ENCODE data around the gene MYO1C. TPM values are rescaled to one million over a fixed set of nuclear protein-coding genes. Genes with fewer than 3 reads are reported as not detected.
"Not testable (repeated sequence)": the region's sequence is repeated elsewhere in the genome, so short reads cannot be mapped to it uniquely, and the experiment has no call there.

The MYO1C gene
- total RNA-seq, 1 donor from 2014 or later, result 211 TPM

GRCh38 chr17:1423456-1424135, 68.9 kb downstream of the MYO1C start:
- no peak for DNase-seq (ENCODE audit: low read depth, low spot score)

GRCh38 chr17:1422885-1423284, 69.6 kb downstream of the MYO1C start:
- peak; percentile 90 for DNase-seq (ENCODE audit: low read depth, low spot score)

- DNase-seq (ENCODE audit: low read depth, low spot score), result no peak
These were observed 71.0 kb downstream of the MYO1C start for GRCh38 chr17:1421470-1421869.

- no peak for DNase-seq (ENCODE audit: low read depth, low spot score)
These were observed 71.5 kb downstream of the MYO1C start for GRCh38 chr17:1420981-1421380.

GRCh38 chr17:1420163-1420562, 72.3 kb downstream of the MYO1C start:
- no peak for DNase-seq (ENCODE audit: low read depth, low spot score)

GRCh38 chr17:1418476-1418875, 74.0 kb downstream of the MYO1C start:
- DNase-seq (ENCODE audit: low read depth, low spot score), result not testable (repeated sequence)

- no peak for DNase-seq (ENCODE audit: low read depth, low spot score)
These were observed 76.1 kb downstream of the MYO1C start for GRCh38 chr17:1416414-1416813.

- no peak for DNase-seq (ENCODE audit: low read depth, low spot score)
These were observed 77.9 kb downstream of the MYO1C start for GRCh38 chr17:1414634-1415033.

Other genes starting within 250 kb of the MYO1C start
- gene BHLHA9, start 222.2 kb downstream of the MYO1C start, total RNA-seq, result not detected in 2 replicates
- gene TRARG1, start 213.0 kb downstream of the MYO1C start, total RNA-seq, result not detected in 2 replicates
- 487 and 687 TPM in 2 replicates for gene YWHAE, start 92.5 kb downstream of the MYO1C start, total RNA-seq
- 158 and 171 TPM in 2 replicates for gene CRK, start 36.5 kb downstream of the MYO1C start, total RNA-seq
- 51.5 and 54.3 TPM in 2 replicates for gene INPP5K, start 23.9 kb upstream of the MYO1C start, total RNA-seq
- gene PITPNA, start 70.1 kb upstream of the MYO1C start, total RNA-seq, result 27.7 and 33.6 TPM in 2 replicates
- 24.5 and 29.5 TPM in 2 replicates for gene SLC43A2, start 136.1 kb upstream of the MYO1C start, total RNA-seq
- gene SCARF1, start 153.0 kb upstream of the MYO1C start, total RNA-seq, result 101 and 117 TPM in 2 replicates
- 10.3 and 13.1 TPM in 2 replicates for gene RILP, start 157.2 kb upstream of the MYO1C start, total RNA-seq
- gene PRPF8, start 192.2 kb upstream of the MYO1C start, total RNA-seq, result 98.5 and 117 TPM in 2 replicates
- gene TLCD2, start 217.7 kb upstream of the MYO1C start, total RNA-seq, result 1.7 and 1.9 TPM in 2 replicates
- gene WDR81, start 232.0 kb upstream of the MYO1C start, total RNA-seq, result 13.8 and 15.6 TPM in 2 replicates

Data from pulmonary artery endothelial cell (primary cell).